NCI-H460 (cell line): Measurements from ENCODE around the gene KIR2DL3. TPM values are rescaled to one million over a fixed set of nuclear protein-coding genes. Genes with fewer than 3 reads are reported as not detected.
"Not testable (repeated sequence)": the region's sequence is repeated elsewhere in the genome, so short reads cannot be mapped to it uniquely, and the experiment has no call there.

Source experiments
- DNase-seq: peaks from one replicate; pipeline ENCODE4 v3.0.0-alpha.2; 2016; ENCODE audit warnings: low read depth; ENCODE audit errors: extremely low read depth
- total RNA-seq: library from RNA; depleted of rRNA; stranded (reverse); fragments of >200 nt; shearing (Covaris generic); gene quantifications from 2 replicates; pipeline ENCODE4 v1.2.3, GENCODE V29; 2014

KIR2DL3 gene
- total RNA-seq, 1 experiment from 2014 or later: not detected

- no peak for DNase-seq
Observed at GRCh38 chr19:54739587-54740497, 1.5 kb downstream of the KIR2DL3 start.

- not testable (repeated sequence) for DNase-seq
Observed at GRCh38 chr19:54741950-54742349, 3.6 kb downstream of the KIR2DL3 start.

GRCh38 chr19:54744080-54744479 is 5.8 kb downstream of the KIR2DL3 start:
- DNase-seq: not testable (repeated sequence)

- not testable (repeated sequence) for DNase-seq
Observed at GRCh38 chr19:54747614-54748322, 9.5 kb downstream of the KIR2DL3 start.

- not testable (repeated sequence) for DNase-seq
Observed at GRCh38 chr19:54750276-54750675, 12.0 kb downstream of the KIR2DL3 start.

GRCh38 chr19:54756204-54757110 is 18.1 kb downstream of the KIR2DL3 start:
- DNase-seq: not testable (repeated sequence)

- DNase-seq: not testable (repeated sequence)
Observed at GRCh38 chr19:54758577-54758976, 20.3 kb downstream of the KIR2DL3 start.

GRCh38 chr19:54764219-54764618 is 25.9 kb downstream of the KIR2DL3 start:
- DNase-seq: not testable (repeated sequence)

- not testable (repeated sequence) for DNase-seq
Observed at GRCh38 chr19:54766464-54766863, 28.2 kb downstream of the KIR2DL3 start.

- not testable (repeated sequence) for DNase-seq
Observed at GRCh38 chr19:54769646-54770045, 31.3 kb downstream of the KIR2DL3 start, which contains the start of gene KIR2DL1. Gene KIR2DL1 (plus strand): TSS chr19:54769793. CDS start chr19:54769851, 58 bp downstream.

GRCh38 chr19:54770511-54770910 is 32.2 kb downstream of the KIR2DL3 start:
- DNase-seq: not testable (repeated sequence)

- DNase-seq: not testable (repeated sequence)
Observed at GRCh38 chr19:54771018-54771960, 33.0 kb downstream of the KIR2DL3 start.

- not testable (repeated sequence) for DNase-seq
Observed at GRCh38 chr19:54772666-54773065, 34.4 kb downstream of the KIR2DL3 start.

GRCh38 chr19:54775095-54775815 is 36.9 kb downstream of the KIR2DL3 start:
- DNase-seq: not testable (repeated sequence)

GRCh38 chr19:54775830-54776229 is 37.5 kb downstream of the KIR2DL3 start:
- not testable (repeated sequence) for DNase-seq

GRCh38 chr19:54777851-54778250 is 39.5 kb downstream of the KIR2DL3 start:
- DNase-seq: not testable (repeated sequence)

GRCh38 chr19:54778896-54779295 is 40.6 kb downstream of the KIR2DL3 start:
- DNase-seq: not testable (repeated sequence)

GRCh38 chr19:54782916-54783315 is 44.6 kb downstream of the KIR2DL3 start:
- not testable (repeated sequence) for DNase-seq
